Loucy (cell line): ENCODE measurements around the gene SMIM10L2A.

Experiments used
- H2AFZ ChIP-seq: fragments of 200-600 bp; sonication (generic); 2 replicates; pipeline ENCODE4 v1.6.0; 2016; ENCODE audit warnings: antibody characterized with exemption, mild to moderate bottlenecking, low read length, moderate library complexity
- H3F3A ChIP-seq: fragments of 200-600 bp; 2 replicates; pipeline ENCODE4 v1.6.0; 2016; ENCODE audit warnings: antibody characterized with exemption, low read depth, mild to moderate bottlenecking
- H3K27me3 ChIP-seq: fragments of 200-600 bp; sonication (generic); 2 replicates; pipeline ENCODE4 v1.6.1; 2014; ENCODE audit warnings: low read length, mild to moderate bottlenecking; ENCODE audit not compliant: insufficient read depth, poor library complexity, severe bottlenecking
- H3K36me3 ChIP-seq: fragments of 200-600 bp; sonication (generic); 2 replicates; pipeline ENCODE4 v1.6.1; 2016; ENCODE audit warnings: low read length; ENCODE audit not compliant: insufficient read depth
- H3K4me1 ChIP-seq: fragments of 200-600 bp; sonication (generic); 2 replicates; pipeline ENCODE4 v1.5.1; 2014; ENCODE audit warnings: low read length, mild to moderate bottlenecking; ENCODE audit not compliant: insufficient read depth, poor library complexity, severe bottlenecking
- H3K4me2 ChIP-seq: fragments of 200-600 bp; sonication (generic); 2 replicates; pipeline ENCODE4 v1.6.0; 2014; ENCODE audit warnings: antibody characterized with exemption, low read length, low read depth, mild to moderate bottlenecking; ENCODE audit not compliant: poor library complexity, severe bottlenecking
- H3K4me3 ChIP-seq: fragments of 200-600 bp; sonication (generic); 2 replicates; pipeline ENCODE4 v1.5.1; 2014; ENCODE audit warnings: low read length, mild to moderate bottlenecking, mixed read lengths; ENCODE audit not compliant: poor library complexity, severe bottlenecking
- H3K79me2 ChIP-seq: fragments of 200-600 bp; sonication (generic); 2 replicates; pipeline ENCODE4 v1.6.1; 2014; ENCODE audit warnings: low read length; ENCODE audit not compliant: insufficient read depth
- H3K9ac ChIP-seq: fragments of 200-600 bp; sonication (generic); 2 replicates; pipeline ENCODE4 v1.6.0; 2014; ENCODE audit warnings: mild to moderate bottlenecking, low read depth, low read length, moderate library complexity; ENCODE audit not compliant: poor library complexity, severe bottlenecking
- H3K9me2 ChIP-seq: fragments of 200-600 bp; sonication (generic); replicated peaks from 2 replicates; pipeline ENCODE4 v1.6.1; 2016; ENCODE audit warnings: low read depth, low read length, mixed read lengths
- H3K9me3 ChIP-seq: fragments of 200-600 bp; sonication (generic); 2 replicates; pipeline ENCODE4 v1.6.1; 2014; ENCODE audit warnings: mild to moderate bottlenecking, antibody characterized with exemption, low read length, low read depth; ENCODE audit not compliant: insufficient read depth
- H4K20me1 ChIP-seq: fragments of 200-600 bp; sonication (generic); 2 replicates; pipeline ENCODE4 v1.6.0; 2014; ENCODE audit warnings: antibody characterized with exemption, low read length, mild to moderate bottlenecking; ENCODE audit not compliant: insufficient read depth, poor library complexity, severe bottlenecking
- EZH2phosphoT487 ChIP-seq: fragments of 200-600 bp; IDR thresholded peaks from 2 replicates; pipeline ENCODE4 v1.6.1; 2018; ENCODE audit warnings: antibody characterized with exemption, mild to moderate bottlenecking, moderate library complexity, borderline replicate concordance
- TF ChIP-seq, protein P1 (sequence below): fragments of 200-600 bp; sonication (generic); conservative IDR thresholded peaks from 2 replicates; pipeline ENCODE4 v1.5.1; 2014; ENCODE audit warnings: mild to moderate bottlenecking, antibody characterized with exemption, low read length

The SMIM10L2A gene

DNA sequence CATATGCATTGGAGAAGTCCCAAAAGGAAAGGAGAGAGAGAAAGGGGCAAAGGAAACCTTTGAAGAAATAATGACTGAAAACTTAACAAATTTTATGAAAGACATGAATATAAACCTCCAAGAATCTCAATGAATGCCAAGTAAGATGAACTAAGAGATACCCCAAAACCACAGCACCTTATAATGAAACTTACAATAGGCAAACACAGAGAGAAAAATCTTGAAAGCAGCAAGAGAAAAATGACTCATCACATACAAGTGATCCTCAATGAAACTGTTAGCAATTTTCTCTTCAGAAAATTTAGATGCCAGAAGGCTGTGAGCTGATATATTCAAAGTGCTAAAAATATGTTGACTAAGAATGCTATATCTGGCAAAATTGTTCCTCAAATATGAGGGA lies 10.1 kb downstream of the SMIM10L2A start:
- TF ChIP-seq, protein P1, sequence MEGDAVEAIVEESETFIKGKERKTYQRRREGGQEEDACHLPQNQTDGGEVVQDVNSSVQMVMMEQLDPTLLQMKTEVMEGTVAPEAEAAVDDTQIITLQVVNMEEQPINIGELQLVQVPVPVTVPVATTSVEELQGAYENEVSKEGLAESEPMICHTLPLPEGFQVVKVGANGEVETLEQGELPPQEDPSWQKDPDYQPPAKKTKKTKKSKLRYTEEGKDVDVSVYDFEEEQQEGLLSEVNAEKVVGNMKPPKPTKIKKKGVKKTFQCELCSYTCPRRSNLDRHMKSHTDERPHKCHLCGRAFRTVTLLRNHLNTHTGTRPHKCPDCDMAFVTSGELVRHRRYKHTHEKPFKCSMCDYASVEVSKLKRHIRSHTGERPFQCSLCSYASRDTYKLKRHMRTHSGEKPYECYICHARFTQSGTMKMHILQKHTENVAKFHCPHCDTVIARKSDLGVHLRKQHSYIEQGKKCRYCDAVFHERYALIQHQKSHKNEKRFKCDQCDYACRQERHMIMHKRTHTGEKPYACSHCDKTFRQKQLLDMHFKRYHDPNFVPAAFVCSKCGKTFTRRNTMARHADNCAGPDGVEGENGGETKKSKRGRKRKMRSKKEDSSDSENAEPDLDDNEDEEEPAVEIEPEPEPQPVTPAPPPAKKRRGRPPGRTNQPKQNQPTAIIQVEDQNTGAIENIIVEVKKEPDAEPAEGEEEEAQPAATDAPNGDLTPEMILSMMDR = no peak
- TF ChIP-seq EZH2phosphoT487 = no peak
- Histone ChIP-seq H3K4me3 (no peak overlapping the region), H3F3A (no peaks in the 10 kb centered on the region), H2AFZ (no peak overlapping the region), H3K27me3 (no peaks in the 10 kb centered on the region), H3K9me3 (no peaks in the 10 kb centered on the region), H3K4me2 (no peak overlapping the region), H3K4me1 (no peaks in the 10 kb centered on the region), H3K36me3 (no peaks in the 10 kb centered on the region), H4K20me1 (no peaks in the 10 kb centered on the region), H3K9ac (no peak overlapping the region), H3K79me2 (no peaks in the 10 kb centered on the region), H3K9me2 (no peaks in the 10 kb centered on the region)

DNA sequence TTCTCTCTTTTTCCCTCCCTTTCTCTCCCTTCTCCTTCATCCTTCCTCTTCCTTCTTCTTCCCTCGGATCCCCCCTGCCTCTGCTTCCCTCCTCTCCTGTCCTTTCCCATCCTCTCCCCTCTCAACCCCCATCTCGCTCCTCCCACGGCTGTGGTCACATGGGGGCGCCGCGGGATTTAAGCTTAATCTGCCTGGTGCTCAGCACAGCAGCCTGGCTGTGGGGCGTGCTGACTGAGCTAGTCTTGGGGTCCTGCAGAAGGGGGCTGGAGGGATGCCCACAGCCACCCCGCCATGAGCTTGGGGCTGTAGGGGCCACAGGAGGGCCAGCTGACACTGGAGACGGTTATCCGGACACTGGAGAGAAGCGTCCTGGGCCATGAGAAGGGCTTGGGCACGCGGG lies 10.7 kb downstream of the SMIM10L2A start:
- Histone ChIP-seq H3F3A (no peaks in the 10 kb centered on the region), H4K20me1 (no peaks in the 10 kb centered on the region), H3K9me2 (no peaks in the 10 kb centered on the region), H3K4me2 (no peak overlapping the region), H2AFZ (no peak overlapping the region), H3K9ac (no peak overlapping the region), H3K79me2 (no peaks in the 10 kb centered on the region), H3K4me3 (no peak overlapping the region), H3K27me3 (no peaks in the 10 kb centered on the region), H3K9me3 (no peaks in the 10 kb centered on the region), H3K4me1 (no peaks in the 10 kb centered on the region), H3K36me3 (no peaks in the 10 kb centered on the region)
- no peak for TF ChIP-seq EZH2phosphoT487
- TF ChIP-seq, protein P1 = no peak

DNA sequence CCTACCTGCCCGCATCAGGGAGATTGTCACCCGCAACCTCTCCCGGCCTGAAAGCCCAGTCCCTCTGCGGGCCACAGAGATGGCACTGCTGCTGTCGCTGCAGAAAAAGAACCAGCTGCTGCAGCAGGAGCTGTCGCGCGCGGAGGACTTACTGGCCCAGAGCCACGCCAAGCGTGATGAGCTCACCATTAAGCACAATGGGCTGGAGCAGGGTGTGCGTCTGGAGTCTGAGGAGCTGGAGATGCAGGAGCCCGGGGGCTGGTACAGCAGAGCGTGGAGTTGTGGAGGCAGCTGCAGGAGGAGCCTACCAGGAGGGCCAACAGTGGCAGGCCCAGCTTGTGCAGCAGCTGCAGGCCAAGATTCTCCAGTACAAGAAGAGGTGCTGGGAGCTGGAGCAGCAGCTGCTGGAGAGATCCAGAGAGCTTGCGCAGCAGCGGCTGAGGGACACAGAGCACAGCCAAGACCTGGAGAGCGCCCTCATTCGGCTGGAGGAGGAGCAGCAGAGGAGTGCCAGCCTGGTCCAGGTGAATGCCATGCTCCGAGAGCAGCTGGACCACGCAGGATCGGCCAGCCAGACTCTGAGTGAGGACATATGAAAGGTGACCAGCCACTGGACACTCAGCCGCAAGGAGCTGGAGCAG lies 11.3 kb downstream of the SMIM10L2A start:
- H3F3A ChIP-seq = no peaks in the 10 kb centered on the region
- H3K4me2 ChIP-seq = no peak overlapping the region
- no peaks in the 10 kb centered on the region for H3K9me2 ChIP-seq
- H3K9me3 ChIP-seq = no peaks in the 10 kb centered on the region
- no peaks in the 10 kb centered on the region for H3K4me1 ChIP-seq
- no peak overlapping the region for H3K9ac ChIP-seq
- H2AFZ ChIP-seq = no peak overlapping the region
- H3K36me3 ChIP-seq = no peaks in the 10 kb centered on the region
- H3K27me3 ChIP-seq = no peaks in the 10 kb centered on the region
- no peak overlapping the region for H3K4me3 ChIP-seq
- H3K79me2 ChIP-seq = no peaks in the 10 kb centered on the region
- no peaks in the 10 kb centered on the region for H4K20me1 ChIP-seq
- TF ChIP-seq EZH2phosphoT487 = no peak
